GM12878 (cell line): Measurements from ENCODE around the gene ALDOB. TPM values are rescaled to one million over a fixed set of nuclear protein-coding genes. Genes with fewer than 3 reads are reported as not detected.

Source experiments
- CBX5 ChIP-seq: sonication (generic); IDR thresholded peaks from 2 replicates; pipeline ENCODE4 v1.6.1; 2016; ENCODE audit warnings: low read depth, moderate library complexity, mild to moderate bottlenecking, inconsistent platforms
- CREB1 ChIP-seq: IDR thresholded peaks from 2 replicates; pipeline ENCODE4 v1.6.1; 2012; ENCODE audit warnings: low read depth, mild to moderate bottlenecking, inconsistent platforms
- CUX1 ChIP-seq: IDR thresholded peaks from 2 replicates; pipeline ENCODE4 v1.6.1; 2012; ENCODE audit warnings: improper control_type of control experiment, low read depth, low read length; ENCODE audit not compliant: insufficient replicate concordance
- JUND ChIP-seq: IDR thresholded peaks from 2 replicates; pipeline ENCODE4 v1.6.1; 2012; ENCODE audit warnings: low read depth, mild to moderate bottlenecking, low read length, improper control_type of control experiment, moderate library complexity
- MEF2A ChIP-seq: IDR thresholded peaks from 2 replicates; pipeline ENCODE4 v1.6.1; 2011; ENCODE audit warnings: low read depth, mild to moderate bottlenecking, low read length, moderate library complexity; ENCODE audit not compliant: insufficient read depth
- MLLT1 ChIP-seq: fragments of 450-650 bp; IDR thresholded peaks from 2 replicates; pipeline ENCODE4 v1.6.1; 2016; ENCODE audit warnings: mild to moderate bottlenecking
- NFXL1 ChIP-seq: fragments of 450-650 bp; IDR thresholded peaks from 2 replicates; pipeline ENCODE4 v1.6.1; 2017; ENCODE audit warnings: antibody characterized with exemption, mild to moderate bottlenecking, borderline replicate concordance
- NKRF ChIP-seq: fragments of 450-650 bp; conservative IDR thresholded peaks from 2 replicates; pipeline ENCODE4 v1.6.1; 2017; ENCODE audit warnings: mild to moderate bottlenecking, moderate library complexity
- NR2C1 ChIP-seq: fragments of 450-650 bp; IDR thresholded peaks from 2 replicates; pipeline ENCODE4 v1.6.1; 2017; ENCODE audit warnings: antibody characterized with exemption, mild to moderate bottlenecking, moderate library complexity
- PAX5 ChIP-seq: IDR thresholded peaks from 2 replicates; pipeline ENCODE4 v1.6.1; 2011; ENCODE audit warnings: low read depth, low read length, borderline replicate concordance
- POLR2A ChIP-seq: IDR thresholded peaks from 2 replicates; pipeline ENCODE4 v1.6.1; 2011; ENCODE audit warnings: low read depth, mild to moderate bottlenecking, low read length
- SIX5 ChIP-seq: IDR thresholded peaks from 2 replicates; pipeline ENCODE4 v1.6.1; 2011; ENCODE audit warnings: mild to moderate bottlenecking, low read depth, low read length, moderate library complexity; ENCODE audit not compliant: severe bottlenecking
- SMARCA5 ChIP-seq: fragments of 450-650 bp; IDR thresholded peaks from 2 replicates; pipeline ENCODE4 v1.6.1; 2017; ENCODE audit warnings: mild to moderate bottlenecking
- SP1 ChIP-seq: IDR thresholded peaks from one replicate; pipeline ENCODE4 v1.6.1; 2011; ENCODE audit warnings: low read depth, low read length
- TARDBP ChIP-seq: IDR thresholded peaks from 2 replicates; pipeline ENCODE4 v1.6.1; 2016; ENCODE audit warnings: borderline replicate concordance
- TCF12 ChIP-seq: IDR thresholded peaks from 2 replicates; pipeline ENCODE4 v1.6.1; 2011; ENCODE audit warnings: low read depth, mild to moderate bottlenecking, low read length
- YY1 ChIP-seq: IDR thresholded peaks from 2 replicates; pipeline ENCODE4 v1.6.1; 2011; ENCODE audit warnings: low read depth, mild to moderate bottlenecking, low read length
- polyA plus RNA-seq, 11 experiments: library from polyadenylated mRNA; depleted of rRNA in 4 of 11; unstranded in 6 of 11; stranded (reverse) in 5 of 11; fragments of >200 nt; fragmentation: Nextera tagmentation in 4 of 11; fragmentation: Illumina TruSeq in 1 of 11; extraction: Ambion mirVana in 4 of 11; extraction: Trizol in 1 of 11; gene quantifications; 1 replicate in 1 of 11; 2 replicates in 10 of 11; pipeline versions ENCODE4 v1.2.1 to v1.2.3, GENCODE V29; 2011 to 2016; ENCODE audit warnings: inconsistent platforms in 2 of 11, missing spikeins in 2 of 11, low read depth in 1 of 11
- total RNA-seq, 4 experiments: library from RNA; depleted of rRNA in 3 of 4; stranded (reverse); fragments of >200 nt in 3 of 4; fragmentation: Illumina TruSeq in 1 of 4; extraction: Trizol in 1 of 4; gene quantifications; 2 replicates each; pipeline versions ENCODE4 v1.2.1 to v1.2.3, GENCODE V29; 2013 to 2021

Gene ALDOB
- total and polyA plus RNA-seq, 10 of the 15 experiments (the other 5 are each of a cell fraction or from before 2014, with no cell fraction given) = 0.03 to 0.82 (median 0.04) TPM; not detected in 7

GRCh38 chr9:101398068-101398929 lies 37.3 kb downstream of the ALDOB start, which contains the start of the genes MRPL50 and ZNF189 (continued):
- TF ChIP-seq MLLT1 (peak; percentile 45), CREB1 (peak; percentile 94), MEF2A (no peak), NFXL1 (no peak), NKRF (peak; percentile 48; the same call in 1 of the 2 replicates), NR2C1 (peak; percentile 77), YY1 (peak; percentile 98), POLR2A (peak; percentile 96), SP1 (peak; percentile 35), PAX5 (peak; percentile 9; the same call in 1 of the 2 replicates), CBX5 (peak; percentile 72; the same call in 1 of the 2 replicates), SIX5 (peak; percentile 98), JUND (0 out of 2 replicates have a peak, but pooled peaks have one; percentile 7), CUX1 (no peak), SMARCA5 (0 out of 2 replicates have a peak, but pooled peaks have one; percentile 30), TCF12 (no peak), TARDBP (peak; percentile 91)
